Measurements from ENCODE around the gene CD6. TPM values are rescaled to one million over a fixed set of nuclear protein-coding genes. Genes with fewer than 3 reads are reported as not detected.

Gene CD6
- total and polyA plus RNA-seq, 8 donors: 1.1 to 2.8 (median 1.4) TPM; not detected in 2

- intact Hi-C loops (cut with DNase I; ENCODE audit: low total_unique reads): no loop called here
- H3K9me3 ChIP-seq: no peaks in the 10 kb centered on the region
These were observed 37.9 kb upstream of the CD6 start for GRCh38 chr11:60933416-60934123.

GRCh38 chr11:60934124-60934789 lies 37.2 kb upstream of the CD6 start:
- no peak overlapping the region for H3K27ac ChIP-seq
- peaks cover 12 to 64% (median 52%) of the 10 kb centered on the region in 4 donors for H3K36me3 ChIP-seq

More at GRCh38 chr11:60933416-60934123, 37.9 kb upstream of the CD6 start:
- H3K36me3 ChIP-seq: peaks cover 11 to 64% (median 45%) of the 10 kb centered on the region in 4 donors
- peaks cover 0 to 1% (median 0%) of the 10 kb centered on the region in 4 donors for H3K4me1 ChIP-seq
- H3K4me3 ChIP-seq: no peak overlapping the region
- DNase-seq: no peak
- no peak overlapping the region for H3K27ac ChIP-seq
- 91 to 96% (median 93%) methylated on average over 37 of the region's 37 CpGs for WGBS, 5 donors
- no peak for TF ChIP-seq EP300 (IDR thresholded peaks at IDR 0.05)
- TF ChIP-seq POLR2A (IDR thresholded peaks at IDR 0.05): no peak
- TF ChIP-seq POLR2AphosphoS5 (IDR thresholded peaks at IDR 0.05): no peak
- TF ChIP-seq CTCF (IDR thresholded peaks at IDR 0.05): no peak
- H3K27me3 ChIP-seq: peaks cover 0 to 7% (median 0%) of the 10 kb centered on the region in 3 donors

GRCh38 chr11:60934790-60935605 lies 36.5 kb upstream of the CD6 start:
- Histone ChIP-seq H3K27ac (no peak overlapping the region), H3K4me1 (peaks cover under 1 to 15% (median 10%) of the 10 kb centered on the region in 4 donors), H3K9me3 (no peaks in the 10 kb centered on the region), H3K4me3 (no peak overlapping the region), H3K27me3 (peaks cover 0 to 7% (median 0%) of the 10 kb centered on the region in 3 donors), H3K36me3 (peaks cover 12 to 65% (median 59%) of the 10 kb centered on the region in 4 donors)
- TF ChIP-seq POLR2A (IDR thresholded peaks at IDR 0.05) (no peak), POLR2AphosphoS5 (IDR thresholded peaks at IDR 0.05) (no peak), EP300 (IDR thresholded peaks at IDR 0.05) (no peak), CTCF (IDR thresholded peaks at IDR 0.05) (no peak)
- 85 to 91% (median 87%) methylated on average over 16 to 21 of the region's 21 CpGs for WGBS, 5 donors
- intact Hi-C loops (cut with DNase I; ENCODE audit: low total_unique reads): no loop called here
- DNase-seq: no peak

More at GRCh38 chr11:60934124-60934789, 37.2 kb upstream of the CD6 start:
- Histone ChIP-seq H3K4me1 (peaks cover 0 to 8% (median 2%) of the 10 kb centered on the region in 4 donors), H3K4me3 (no peak overlapping the region), H3K9me3 (no peaks in the 10 kb centered on the region), H3K27me3 (peaks cover 0 to 7% (median 0%) of the 10 kb centered on the region in 3 donors)
- no peak for TF ChIP-seq POLR2A (IDR thresholded peaks at IDR 0.05)
- no peak for TF ChIP-seq CTCF (IDR thresholded peaks at IDR 0.05)
- no peak for TF ChIP-seq POLR2AphosphoS5 (IDR thresholded peaks at IDR 0.05)
- TF ChIP-seq EP300 (IDR thresholded peaks at IDR 0.05): no peak
- intact Hi-C loops (cut with DNase I; ENCODE audit: low total_unique reads): no loop called here
- WGBS, 5 donors: 92 to 96% (median 92%) methylated on average over 35 to 57 of the region's 57 CpGs
- DNase-seq: no peak

All from stomach (tissue), 9 donors.